NB4 (cell line): ENCODE measurements around the gene PARD6B.

ENCODE experiments used
- DNase-seq: peaks from one replicate; pipeline ENCODE4 v3.0.0; 2010; ENCODE audit warnings: low read depth
- H3K4me3 ChIP-seq: one replicate; pipeline ENCODE4 v1.5.1; 2011; ENCODE audit warnings: mild to moderate bottlenecking, low read depth, low read length, moderate library complexity
- MYC ChIP-seq: IDR thresholded peaks from 2 replicates; pipeline ENCODE4 v1.6.1; 2011; ENCODE audit warnings: low read depth, low read length
- POLR2A ChIP-seq: IDR thresholded peaks from 2 replicates; pipeline ENCODE4 v1.6.1; 2011; ENCODE audit warnings: mild to moderate bottlenecking; ENCODE audit not compliant: insufficient read length; ENCODE audit errors: extremely low read depth
- TF ChIP-seq, protein P1 (sequence below): IDR thresholded peaks from 2 replicates; pipeline ENCODE4 v1.6.1; 2011; ENCODE audit warnings: low read depth, low read length
- TF ChIP-seq, protein P2 (sequence below): IDR thresholded peaks from one replicate; pipeline ENCODE4 v1.5.1; 2012; ENCODE audit warnings: low read depth, low read length

Gene PARD6B

DNA sequence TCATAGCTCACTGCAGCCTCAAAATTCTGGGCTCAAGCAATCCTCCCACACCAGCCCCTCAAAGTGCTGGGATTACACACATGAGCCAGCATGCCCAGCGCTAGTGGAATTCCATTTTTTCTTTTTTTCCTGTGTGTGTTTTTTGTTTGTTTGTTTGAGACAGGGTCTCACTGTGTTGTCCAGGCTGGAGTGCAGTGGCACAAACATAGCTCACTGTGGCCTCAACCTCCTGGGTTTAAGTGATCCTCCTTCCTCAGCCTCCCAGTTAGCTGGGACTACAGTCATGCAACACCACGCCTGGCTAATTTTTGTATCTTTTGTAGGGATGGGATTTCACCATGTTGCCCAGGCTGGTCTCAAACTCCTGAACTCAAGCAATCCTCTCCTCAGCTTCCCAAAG is 14.1 kb upstream of the PARD6B start:
- TF ChIP-seq, protein P1, sequence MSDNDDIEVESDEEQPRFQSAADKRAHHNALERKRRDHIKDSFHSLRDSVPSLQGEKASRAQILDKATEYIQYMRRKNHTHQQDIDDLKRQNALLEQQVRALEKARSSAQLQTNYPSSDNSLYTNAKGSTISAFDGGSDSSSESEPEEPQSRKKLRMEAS = no peak
- TF ChIP-seq POLR2A = no peak
- H3K4me3 ChIP-seq = no peak overlapping the region
- DNase-seq = no peak

DNA sequence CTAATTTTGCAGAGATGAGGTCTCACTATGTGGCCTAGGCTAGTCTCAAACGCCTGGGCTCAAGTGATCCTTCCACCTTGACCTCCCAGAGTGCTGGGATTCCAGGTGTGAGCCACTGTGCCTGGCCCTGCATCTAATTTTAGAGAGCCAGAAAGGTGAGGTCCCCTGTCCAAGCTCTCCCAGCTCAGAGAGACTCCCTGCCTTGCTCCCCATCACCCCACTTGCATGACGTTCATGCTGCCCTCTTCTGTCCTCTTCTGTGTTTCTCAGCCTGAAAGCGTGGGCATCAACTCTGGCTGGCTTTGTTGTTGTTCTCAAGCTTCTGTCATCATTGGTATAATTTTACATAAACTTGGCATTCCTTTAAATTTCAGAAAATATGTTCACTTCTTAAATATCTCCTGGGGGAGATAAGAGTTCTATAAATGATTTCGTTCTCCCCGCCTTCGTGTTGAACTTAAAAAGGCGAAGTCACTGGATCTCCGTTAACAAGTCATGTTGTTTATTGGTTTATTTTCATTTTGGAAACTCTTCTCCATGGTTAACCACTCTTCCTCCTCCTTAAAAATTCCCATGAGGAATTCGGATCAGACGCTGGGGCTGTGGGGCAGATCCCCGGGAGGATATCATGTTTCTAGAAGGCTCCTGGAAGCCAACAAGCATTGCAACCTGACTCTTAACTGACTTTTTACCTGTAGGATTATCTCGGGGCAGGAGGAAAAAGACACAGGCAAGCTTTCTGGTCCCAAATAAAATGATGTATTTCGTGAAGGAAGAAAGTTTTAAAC is 13.2 kb upstream of the PARD6B start:
- DNase-seq = no peak
- no peak overlapping the region for H3K4me3 ChIP-seq
- TF ChIP-seq, protein P1 = no peak
- no peak for TF ChIP-seq MYC
- TF ChIP-seq POLR2A = no peak
- TF ChIP-seq, protein P2, sequence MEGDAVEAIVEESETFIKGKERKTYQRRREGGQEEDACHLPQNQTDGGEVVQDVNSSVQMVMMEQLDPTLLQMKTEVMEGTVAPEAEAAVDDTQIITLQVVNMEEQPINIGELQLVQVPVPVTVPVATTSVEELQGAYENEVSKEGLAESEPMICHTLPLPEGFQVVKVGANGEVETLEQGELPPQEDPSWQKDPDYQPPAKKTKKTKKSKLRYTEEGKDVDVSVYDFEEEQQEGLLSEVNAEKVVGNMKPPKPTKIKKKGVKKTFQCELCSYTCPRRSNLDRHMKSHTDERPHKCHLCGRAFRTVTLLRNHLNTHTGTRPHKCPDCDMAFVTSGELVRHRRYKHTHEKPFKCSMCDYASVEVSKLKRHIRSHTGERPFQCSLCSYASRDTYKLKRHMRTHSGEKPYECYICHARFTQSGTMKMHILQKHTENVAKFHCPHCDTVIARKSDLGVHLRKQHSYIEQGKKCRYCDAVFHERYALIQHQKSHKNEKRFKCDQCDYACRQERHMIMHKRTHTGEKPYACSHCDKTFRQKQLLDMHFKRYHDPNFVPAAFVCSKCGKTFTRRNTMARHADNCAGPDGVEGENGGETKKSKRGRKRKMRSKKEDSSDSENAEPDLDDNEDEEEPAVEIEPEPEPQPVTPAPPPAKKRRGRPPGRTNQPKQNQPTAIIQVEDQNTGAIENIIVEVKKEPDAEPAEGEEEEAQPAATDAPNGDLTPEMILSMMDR = no peak

DNA sequence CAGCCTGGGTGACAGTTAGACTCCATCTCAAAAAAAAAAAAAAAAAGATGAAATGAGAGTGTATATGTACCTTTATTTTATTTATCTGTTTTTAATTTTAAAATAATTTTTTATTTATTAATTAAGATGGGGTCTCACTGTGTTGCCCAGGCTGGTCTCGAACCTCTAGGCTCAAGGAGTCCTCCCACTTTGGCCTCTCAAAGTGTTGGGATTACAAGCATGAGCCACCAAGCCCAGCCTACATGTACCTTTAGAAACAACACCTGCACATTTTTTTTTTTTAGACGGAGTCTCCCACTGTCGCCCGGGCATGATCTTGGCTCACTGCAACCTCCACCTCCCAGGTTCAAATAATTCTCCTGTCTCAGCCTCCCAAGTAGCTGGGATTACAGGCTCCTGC is 12.1 kb upstream of the PARD6B start:
- no peak overlapping the region for H3K4me3 ChIP-seq
- TF ChIP-seq, protein P2 = no peak
- no peak for DNase-seq

DNA sequence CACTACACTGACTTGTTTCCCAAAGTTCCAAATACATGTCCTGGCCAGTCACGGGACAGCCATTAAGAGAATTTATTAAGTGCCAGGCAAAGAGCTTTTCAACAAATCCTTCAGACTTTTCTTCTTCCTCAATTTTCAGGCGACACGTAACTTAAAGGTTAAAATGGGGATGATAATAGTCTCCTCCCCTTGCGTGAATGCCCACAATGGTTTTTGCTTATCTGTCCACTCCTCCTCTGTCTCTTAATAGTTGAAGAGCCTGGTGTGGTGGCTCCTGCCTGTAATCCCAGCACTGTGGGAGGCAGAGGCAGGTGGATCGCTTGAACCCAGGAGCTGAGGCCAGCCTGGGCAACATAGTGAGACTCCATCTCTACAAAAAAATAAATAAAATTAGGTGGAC is 11.4 kb upstream of the PARD6B start:
- no peak overlapping the region for H3K4me3 ChIP-seq
- TF ChIP-seq, protein P2 = no peak
- TF ChIP-seq MYC = no peak
- no peak for TF ChIP-seq POLR2A
- TF ChIP-seq, protein P1 = no peak
- DNase-seq = no peak

DNA sequence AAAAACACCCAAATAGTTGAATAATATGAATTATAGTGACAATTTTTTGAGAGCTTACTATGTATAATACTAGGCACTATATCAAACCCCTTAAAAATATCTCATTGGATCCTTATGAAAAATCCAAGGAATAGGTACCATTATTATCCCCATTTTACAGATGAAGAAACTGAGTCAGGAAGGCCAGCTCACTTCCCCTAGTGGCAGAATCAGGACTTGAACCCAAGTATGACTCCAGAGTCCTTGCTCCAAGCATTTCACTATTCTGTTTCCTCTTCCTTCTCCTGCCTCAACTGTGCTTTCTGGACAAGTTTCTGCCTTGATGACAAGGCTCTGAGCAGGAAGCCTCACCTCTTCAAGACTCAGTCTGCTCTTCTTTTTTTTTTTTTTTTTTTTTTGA is 10.8 kb upstream of the PARD6B start:
- no peak overlapping the region for H3K4me3 ChIP-seq
- TF ChIP-seq, protein P1 = no peak
- TF ChIP-seq POLR2A (no peak), MYC (no peak)
- TF ChIP-seq, protein P2 = no peak
- DNase-seq = no peak

DNA sequence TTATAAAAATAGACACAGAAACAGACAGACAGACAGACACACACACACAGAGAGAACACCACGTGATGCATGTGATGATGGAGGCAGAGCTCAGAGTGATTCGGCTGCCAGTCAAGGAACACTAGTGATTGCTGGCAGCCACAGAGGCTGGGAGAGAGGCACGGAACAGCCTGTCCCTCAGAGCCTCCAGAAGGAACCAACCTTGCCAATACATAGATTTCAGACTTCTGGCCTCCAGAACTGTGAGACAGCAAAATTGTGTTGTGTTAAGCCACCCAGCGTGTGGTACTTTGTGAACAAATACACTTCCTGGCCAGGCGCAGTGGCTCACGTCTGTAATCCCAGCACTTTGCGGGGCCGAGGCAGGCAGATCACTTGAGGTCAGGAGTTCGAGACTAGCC is 9.5 kb upstream of the PARD6B start:
- no peak for DNase-seq
- TF ChIP-seq, protein P2 = no peak
- no peak for TF ChIP-seq POLR2A
- TF ChIP-seq, protein P1 = no peak
- no peak overlapping the region for H3K4me3 ChIP-seq
